Adipocyte (in vitro differentiated cells): Measurements from ENCODE around the gene PLCG2.
"Not testable (repeated sequence)": the region's sequence is repeated elsewhere in the genome, so short reads cannot be mapped to it uniquely, and the experiment has no call there.

Experiments used
- DNase-seq: peaks from one replicate; pipeline ENCODE4 v3.0.0-alpha.2; 2015; ENCODE audit warnings: low read depth
- H3K27me3 ChIP-seq: replicated peaks from 2 replicates; pipeline ENCODE4 v1.7.0; 2013; ENCODE audit warnings: mild to moderate bottlenecking, low read length, moderate library complexity; ENCODE audit not compliant: control insufficient read depth, insufficient read depth
- H3K36me3 ChIP-seq: 2 replicates; pipeline ENCODE4 v1.7.0; 2013; ENCODE audit warnings: low read length, mild to moderate bottlenecking, moderate library complexity; ENCODE audit not compliant: control insufficient read depth, insufficient read depth, severe bottlenecking
- H3K4me1 ChIP-seq: 2 replicates; pipeline ENCODE4 v1.7.0; 2013; ENCODE audit warnings: mild to moderate bottlenecking, low read length, moderate library complexity; ENCODE audit not compliant: control insufficient read depth, insufficient read depth
- H3K4me3 ChIP-seq: 2 replicates; pipeline ENCODE4 v1.7.0; 2013; ENCODE audit warnings: mild to moderate bottlenecking, low read length, moderate library complexity
- H3K9ac ChIP-seq: 2 replicates; pipeline ENCODE4 v1.7.0; 2013; ENCODE audit warnings: mild to moderate bottlenecking, low read length, moderate library complexity
- H3K9me3 ChIP-seq: 2 replicates; pipeline ENCODE4 v1.7.0; 2013; ENCODE audit warnings: mild to moderate bottlenecking, low read length, moderate library complexity; ENCODE audit not compliant: control insufficient read depth

The PLCG2 gene

DNA sequence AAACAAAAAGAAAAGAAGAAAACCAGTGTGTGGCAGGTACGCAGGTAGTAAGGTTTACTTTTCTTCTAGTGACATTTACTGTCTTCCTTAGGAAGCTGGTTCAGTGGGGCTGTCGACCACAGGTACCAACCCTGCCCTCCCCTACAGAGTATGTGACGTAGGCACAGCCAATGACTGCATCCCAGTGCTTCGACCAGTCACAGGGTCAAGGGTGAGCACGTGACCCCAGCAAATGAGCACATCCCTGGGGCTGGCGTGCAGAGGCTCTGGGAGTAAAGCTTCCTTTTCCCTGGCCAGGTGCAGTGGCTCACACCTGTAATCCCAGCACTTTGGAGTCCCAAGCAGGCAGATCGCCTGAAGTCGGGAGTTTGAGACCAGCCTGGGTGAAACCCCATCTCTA lies 38.9 kb upstream of the PLCG2 start:
- Histone ChIP-seq H3K36me3 (no peaks in the 10 kb centered on the region), H3K9ac (no peak overlapping the region), H3K9me3 (no peaks in the 10 kb centered on the region), H3K4me1 (no peaks in the 10 kb centered on the region), H3K4me3 (no peak overlapping the region), H3K27me3 (peaks cover 14% of the 10 kb centered on the region)
- DNase-seq, result no peak

DNA sequence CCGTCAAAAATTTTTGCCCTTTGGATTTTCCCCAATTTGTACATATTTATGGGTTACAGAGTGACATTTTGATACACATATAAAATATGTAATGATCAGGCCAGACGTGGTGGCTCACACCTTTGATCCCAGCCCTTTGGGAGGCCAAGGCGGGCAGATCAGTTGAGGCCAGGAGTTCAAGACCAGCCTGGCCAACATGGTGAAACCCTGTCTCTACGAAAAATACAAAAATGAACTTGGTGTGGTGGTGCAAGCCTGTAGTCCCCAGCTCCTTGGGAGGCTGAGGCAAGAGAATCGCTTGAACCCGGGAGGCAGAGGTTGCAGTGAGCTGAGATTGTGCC lies 37.7 kb upstream of the PLCG2 start:
- peaks cover 14% of the 10 kb centered on the region for H3K27me3 ChIP-seq
- not testable (repeated sequence) for DNase-seq, H3K4me3 ChIP-seq, H3K9ac ChIP-seq, H3K4me1 ChIP-seq, H3K36me3 ChIP-seq, H3K9me3 ChIP-seq

DNA sequence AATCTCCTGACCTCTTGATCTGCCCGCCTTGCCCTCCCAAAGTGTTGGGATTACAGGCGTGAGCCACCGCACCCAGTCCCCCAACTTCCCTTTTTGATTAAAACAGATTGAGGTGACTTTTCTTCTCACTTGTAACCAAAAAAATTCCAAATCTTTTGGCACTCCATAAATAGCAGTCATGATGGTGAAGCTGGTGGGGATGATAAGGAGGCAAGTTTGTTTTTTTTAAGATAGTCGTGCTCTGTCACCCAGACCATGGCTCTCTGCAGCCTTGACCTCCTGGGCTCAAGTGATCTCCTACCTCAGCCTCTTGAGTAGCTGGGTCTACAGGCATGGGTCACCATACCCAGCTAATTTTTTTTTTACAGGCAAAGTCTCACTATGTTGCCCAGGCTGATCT lies 34.7 kb upstream of the PLCG2 start:
- no peaks in the 10 kb centered on the region for H3K9me3 ChIP-seq
- H3K27me3 ChIP-seq, result peaks cover 11% of the 10 kb centered on the region
- no peak overlapping the region for H3K4me3 ChIP-seq
- H3K36me3 ChIP-seq, result no peaks in the 10 kb centered on the region
- H3K9ac ChIP-seq, result no peak overlapping the region
- DNase-seq, result no peak
- H3K4me1 ChIP-seq, result peaks cover 3% of the 10 kb centered on the region

DNA sequence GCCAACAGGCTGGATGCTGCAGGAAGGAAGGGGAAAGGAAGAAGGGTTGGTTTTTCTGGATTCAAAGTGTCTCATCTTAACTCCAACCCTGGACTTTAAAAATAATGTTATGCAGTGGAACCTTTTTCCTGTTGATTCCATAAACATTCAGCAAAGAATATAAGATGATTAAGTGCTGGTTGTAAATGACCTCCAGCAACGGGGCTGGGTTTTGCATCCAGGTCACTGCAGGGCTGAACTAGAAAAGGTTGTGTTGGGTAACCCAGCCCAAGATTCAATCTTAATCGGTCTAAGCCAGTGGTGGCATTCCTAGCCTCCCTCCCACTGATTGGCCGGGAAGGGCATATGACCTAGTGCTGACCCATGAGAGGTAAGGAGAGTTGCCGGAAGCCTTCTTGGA lies 34.2 kb upstream of the PLCG2 start:
- H3K36me3 ChIP-seq, result no peaks in the 10 kb centered on the region
- DNase-seq, result no peak
- H3K4me1 ChIP-seq, result peaks cover 3% of the 10 kb centered on the region
- H3K4me3 ChIP-seq, result no peak overlapping the region
- peaks cover 10% of the 10 kb centered on the region for H3K27me3 ChIP-seq
- H3K9ac ChIP-seq, result no peak overlapping the region
- H3K9me3 ChIP-seq, result no peaks in the 10 kb centered on the region

DNA sequence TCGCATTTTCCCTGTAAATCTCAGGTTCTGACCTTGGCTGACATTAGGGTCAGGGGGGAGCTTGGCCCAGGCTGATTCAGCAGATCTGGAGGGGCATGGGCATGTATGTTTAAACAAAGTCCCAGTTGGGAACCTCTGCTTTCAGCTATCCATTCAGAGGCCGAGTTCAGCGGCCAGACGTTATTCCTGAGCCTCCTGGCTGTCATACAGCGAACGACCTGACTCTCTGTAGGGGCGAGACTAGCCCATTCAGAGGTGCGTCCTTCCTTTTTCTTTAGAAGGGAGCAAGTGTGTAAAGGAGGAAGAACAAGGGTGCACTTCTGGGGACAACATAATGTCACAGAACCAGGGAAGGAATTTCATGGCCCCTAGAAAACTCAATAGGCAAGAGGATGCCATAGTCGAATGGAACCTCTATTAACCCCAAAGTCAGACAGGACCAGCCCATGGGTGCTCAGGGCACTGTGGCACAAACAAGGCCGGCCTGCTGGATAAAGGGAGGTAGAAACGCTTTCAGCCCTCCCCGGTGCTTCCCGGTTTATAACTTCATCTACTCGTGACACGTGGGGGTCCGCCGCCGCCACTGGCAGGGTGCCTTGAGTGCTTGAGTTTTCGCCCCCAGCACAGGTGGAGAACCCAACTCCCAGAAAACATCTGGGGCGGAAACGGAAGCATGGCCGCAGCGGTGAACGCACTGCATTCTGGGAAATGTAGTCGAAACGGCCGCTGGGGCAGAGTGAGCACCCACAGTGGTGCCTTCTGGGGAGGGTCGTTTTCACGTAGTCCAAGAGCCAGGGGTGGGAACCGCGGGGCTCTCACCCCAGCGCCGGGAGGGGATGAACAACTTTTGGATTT lies 33.2 kb upstream of the PLCG2 start:
- H3K4me1 ChIP-seq, result peaks cover 3% of the 10 kb centered on the region
- H3K27me3 ChIP-seq, result peaks cover 10% of the 10 kb centered on the region
- H3K9me3 ChIP-seq, result no peaks in the 10 kb centered on the region
- no peaks in the 10 kb centered on the region for H3K36me3 ChIP-seq
- DNase-seq, result peak; percentile 74
- H3K4me3 ChIP-seq, result peak overlapping the region; percentile 76
- H3K9ac ChIP-seq, result no peak overlapping the region

DNA sequence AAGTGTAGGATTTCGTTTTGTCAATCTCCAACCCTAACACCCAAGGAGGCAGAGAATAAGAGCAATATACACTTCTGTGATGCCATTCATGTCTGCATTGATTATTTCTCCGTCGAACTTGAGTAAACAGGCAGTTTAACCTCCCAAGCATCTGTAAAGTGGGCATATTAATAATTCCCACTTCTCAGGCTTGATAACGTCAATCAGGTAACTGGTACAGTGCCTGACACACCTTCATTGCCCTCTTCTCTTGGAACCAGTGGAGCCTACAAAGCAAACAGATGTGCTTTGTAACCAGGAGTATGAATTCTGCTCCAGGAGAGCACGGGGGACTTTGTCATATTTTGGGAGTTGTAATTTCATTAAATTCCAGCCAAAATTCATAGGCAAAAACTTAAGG lies 32.5 kb upstream of the PLCG2 start:
- no peaks in the 10 kb centered on the region for H3K36me3 ChIP-seq
- peak overlapping the region; percentile 76 for H3K4me3 ChIP-seq
- no peak for DNase-seq
- no peaks in the 10 kb centered on the region for H3K9me3 ChIP-seq
- no peak overlapping the region for H3K9ac ChIP-seq
- peaks cover 3% of the 10 kb centered on the region for H3K4me1 ChIP-seq
- peaks cover 10% of the 10 kb centered on the region for H3K27me3 ChIP-seq

DNA sequence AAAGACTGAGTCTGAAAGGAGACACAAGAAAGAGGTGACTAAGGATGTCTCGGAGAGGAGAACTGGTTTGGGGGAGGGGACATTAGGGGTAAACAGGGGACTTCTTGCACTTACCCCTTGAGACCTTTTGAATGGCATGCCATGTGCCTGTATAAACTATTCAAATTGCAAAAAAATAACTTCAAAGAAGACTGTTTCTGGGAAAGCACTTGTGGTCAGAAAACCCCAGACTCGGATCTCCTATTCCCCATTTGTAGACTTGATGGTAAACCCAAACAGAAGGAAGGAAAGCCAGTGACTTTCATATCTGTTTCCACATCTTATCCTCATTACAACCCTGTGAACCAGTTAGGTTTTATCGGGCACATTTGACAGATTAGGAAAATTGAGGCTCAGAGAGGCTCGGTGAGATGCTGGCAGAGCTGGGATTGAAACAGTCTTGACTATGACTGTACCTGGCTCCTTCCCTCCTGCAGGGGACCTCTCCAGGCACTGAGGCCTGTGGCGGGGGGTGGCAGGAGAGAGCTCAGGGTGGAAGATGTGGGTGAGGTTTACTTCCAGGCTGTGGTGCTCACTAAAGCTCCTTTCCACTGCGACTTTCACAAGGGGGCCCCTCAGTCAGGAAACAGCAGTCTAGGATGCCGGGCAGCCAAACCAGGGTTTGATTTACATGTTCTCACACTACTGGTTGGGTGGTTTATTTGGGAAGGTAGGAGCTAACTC lies 30.5 kb upstream of the PLCG2 start:
- no peaks in the 10 kb centered on the region for H3K27me3 ChIP-seq
- no peaks in the 10 kb centered on the region for H3K36me3 ChIP-seq
- DNase-seq, result no peak
- H3K9me3 ChIP-seq, result no peaks in the 10 kb centered on the region
- H3K9ac ChIP-seq, result no peak overlapping the region
- no peak overlapping the region for H3K4me3 ChIP-seq
- peaks cover 3% of the 10 kb centered on the region for H3K4me1 ChIP-seq

DNA sequence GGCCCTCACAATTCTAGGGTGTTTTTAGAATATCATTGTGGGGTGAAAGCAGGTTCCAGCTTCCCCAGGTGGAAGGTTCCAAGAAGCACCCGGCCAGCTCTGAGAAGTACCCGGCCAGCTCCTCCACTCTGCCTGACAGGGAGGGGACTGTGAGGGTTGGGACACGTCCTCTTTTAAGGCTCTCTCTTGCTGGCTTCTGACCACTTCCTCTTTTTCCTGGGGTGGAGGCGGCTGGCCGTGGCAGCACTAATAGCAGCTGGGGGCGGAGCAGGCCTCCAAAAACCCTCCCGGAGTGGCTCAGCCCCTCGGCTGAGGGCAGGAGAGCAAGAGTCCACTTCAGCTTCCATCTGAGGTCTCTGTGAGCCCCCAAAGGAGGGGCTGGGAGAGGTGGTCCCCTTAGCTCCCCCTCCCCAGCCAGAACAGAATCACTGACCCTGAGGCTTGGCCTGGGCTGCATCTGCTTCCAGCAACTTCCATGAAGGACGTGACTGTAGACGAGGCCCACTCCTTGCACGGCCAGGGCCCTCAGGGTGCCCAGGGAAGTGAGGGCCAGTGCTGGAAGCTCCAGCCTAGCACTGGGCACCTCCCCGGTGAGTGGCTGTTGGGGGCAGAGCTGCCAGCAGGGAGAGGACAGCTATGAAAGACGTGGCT lies 26.7 kb upstream of the PLCG2 start:
- Histone ChIP-seq H3K4me3 (no peak overlapping the region), H3K9me3 (no peaks in the 10 kb centered on the region), H3K27me3 (no peaks in the 10 kb centered on the region), H3K9ac (no peak overlapping the region), H3K4me1 (no peaks in the 10 kb centered on the region), H3K36me3 (no peaks in the 10 kb centered on the region)
- no peak for DNase-seq

DNA sequence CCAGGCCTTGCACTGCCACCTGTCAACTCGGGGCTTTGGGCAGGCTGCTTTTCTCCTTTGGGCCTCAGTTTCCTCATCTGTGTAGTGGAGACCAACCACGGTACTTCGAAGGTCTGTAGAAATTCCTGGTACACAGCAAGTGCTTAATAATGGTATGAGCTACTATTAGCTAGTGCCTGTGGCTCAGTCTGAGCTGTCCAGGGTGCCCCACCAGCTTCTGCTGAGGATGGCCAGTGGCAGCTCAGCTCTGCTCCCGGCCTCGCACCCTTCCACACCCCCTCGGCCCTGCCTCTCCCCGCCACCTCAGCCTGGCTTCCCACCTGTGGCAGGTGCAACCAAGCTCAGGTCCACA lies 26.2 kb upstream of the PLCG2 start:
- no peak for DNase-seq
- no peaks in the 10 kb centered on the region for H3K36me3 ChIP-seq
- no peaks in the 10 kb centered on the region for H3K4me1 ChIP-seq
- no peaks in the 10 kb centered on the region for H3K27me3 ChIP-seq
- no peaks in the 10 kb centered on the region for H3K9me3 ChIP-seq
- H3K9ac ChIP-seq, result no peak overlapping the region
- no peak overlapping the region for H3K4me3 ChIP-seq

DNA sequence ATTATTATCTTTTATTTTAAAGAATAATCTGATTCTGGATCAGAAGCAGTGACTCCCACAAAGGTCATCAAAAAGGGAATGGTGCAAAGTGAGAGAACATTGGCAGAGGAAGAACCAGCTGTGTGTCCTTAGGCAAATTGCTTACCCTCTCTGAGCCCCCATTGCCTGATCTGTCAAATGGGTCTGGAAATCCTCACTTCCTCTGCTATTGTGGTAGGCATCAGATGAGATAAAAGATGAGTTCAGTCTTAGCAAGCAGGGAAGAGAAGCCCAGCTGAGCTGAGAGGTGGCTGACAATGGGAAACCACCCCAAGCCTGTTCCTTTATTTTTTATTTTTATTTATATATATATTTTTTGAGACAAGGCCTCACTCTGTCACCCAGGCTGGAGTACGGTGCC lies 24.2 kb upstream of the PLCG2 start:
- H3K27me3 ChIP-seq, result no peaks in the 10 kb centered on the region
- H3K4me3 ChIP-seq, result no peak overlapping the region
- H3K4me1 ChIP-seq, result no peaks in the 10 kb centered on the region
- no peak overlapping the region for H3K9ac ChIP-seq
- H3K9me3 ChIP-seq, result peaks cover 3% of the 10 kb centered on the region
- H3K36me3 ChIP-seq, result no peaks in the 10 kb centered on the region
- no peak for DNase-seq

DNA sequence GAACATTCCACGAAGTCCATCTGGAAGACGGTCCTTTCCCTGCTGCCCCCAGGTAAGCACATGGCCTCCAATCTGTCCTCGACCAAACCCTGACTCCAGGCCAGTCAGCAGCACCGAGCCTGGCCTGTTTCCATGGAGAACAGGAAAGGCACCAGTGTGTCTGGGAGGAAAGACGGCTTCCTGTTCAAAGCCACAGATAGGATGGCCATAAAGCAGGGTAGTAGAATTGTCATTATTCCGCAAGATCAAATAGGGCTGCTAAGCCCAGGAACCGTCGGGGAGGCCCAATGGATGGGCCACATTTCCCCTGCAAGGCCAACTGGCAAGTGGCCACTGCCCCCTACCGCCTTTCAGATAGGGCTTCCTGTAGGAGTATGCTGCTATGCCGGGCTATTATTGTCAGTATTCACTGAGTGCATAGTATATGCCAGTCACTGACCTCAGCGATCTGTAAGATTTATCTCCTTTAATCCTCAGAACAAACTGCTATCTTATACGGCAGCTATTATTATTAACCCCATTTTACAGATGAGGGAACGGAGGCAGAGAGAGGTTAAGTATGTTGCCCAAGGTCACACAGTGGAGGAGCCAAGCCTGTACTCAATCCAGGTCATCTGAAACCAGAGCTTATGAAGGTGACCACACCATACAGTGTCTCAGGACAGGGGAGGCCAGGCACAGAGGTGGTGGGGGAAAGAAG lies 23.0 kb upstream of the PLCG2 start:
- no peaks in the 10 kb centered on the region for H3K36me3 ChIP-seq
- no peak overlapping the region for H3K9ac ChIP-seq
- no peaks in the 10 kb centered on the region for H3K27me3 ChIP-seq
- H3K9me3 ChIP-seq, result peaks cover 3% of the 10 kb centered on the region
- H3K4me3 ChIP-seq, result no peak overlapping the region
- DNase-seq, result no peak
- no peaks in the 10 kb centered on the region for H3K4me1 ChIP-seq
